ENCODE data around the gene BIN1. TPM values are rescaled to one million over a fixed set of nuclear protein-coding genes. Genes with fewer than 3 reads are reported as not detected.
"Not testable (repeated sequence)": the region's sequence is repeated elsewhere in the genome, so short reads cannot be mapped to it uniquely, and the experiment has no call there.

The BIN1 gene
- polyA plus RNA-seq, 1 of the 3 experiments (the other 2 are of a cell fraction): 40.3 TPM

GRCh38 chr2:127121353-127121752 lies 14.4 kb upstream of the BIN1 start:
- H3K9me2 ChIP-seq: no peaks in the 10 kb centered on the region
- no peaks in the 10 kb centered on the region for H3K27me3 ChIP-seq (ENCODE audit: insufficient read depth)
- H3K27ac ChIP-seq (ENCODE audit: low read depth in 2 of 2, low read length in 1 of 2): no peak overlapping the region
- no peaks in the 10 kb centered on the region for H3K79me2 ChIP-seq (ENCODE audit: insufficient read depth)
- no peak overlapping the region for H3K4me3 ChIP-seq (ENCODE audit: low read depth in 2 of 2, low read length in 1 of 2)
- TF ChIP-seq SIN3A (IDR thresholded peaks at IDR 0.05; ENCODE audit: borderline replicate concordance, low read depth, low read length) (no peak), MAX (IDR thresholded peaks at IDR 0.05; ENCODE audit: low read depth) (no peak), RFX5 (IDR thresholded peaks at IDR 0.05; ENCODE audit: low read length) (no peak), EZH2phosphoT487 (IDR thresholded peaks at IDR 0.05; ENCODE audit: borderline replicate concordance, low read depth) (no peak), TAF1 (IDR thresholded peaks at IDR 0.05; ENCODE audit: borderline replicate concordance, low read depth, low read length) (no peak), ELF1 (IDR thresholded peaks at IDR 0.05) (no peak), USF1 (IDR thresholded peaks at IDR 0.05; ENCODE audit: borderline replicate concordance, low read depth) (no peak), JUND (IDR thresholded peaks at IDR 0.05) (no peak), POLR2AphosphoS5 (IDR thresholded peaks at IDR 0.05; ENCODE audit: low read depth, low read length) (no peak), ZBTB33 (IDR thresholded peaks at IDR 0.05; ENCODE audit: borderline replicate concordance, low read depth) (no peak), RCOR1 (IDR thresholded peaks at IDR 0.05; ENCODE audit: low read length) (no peak), YY1 (IDR thresholded peaks at IDR 0.05; ENCODE audit: low read depth) (no peak)
- ChIA-PET POLR2A (no interaction called here), CTCF (interaction anchor here (1.2 to 1.7 kb wide), 2 partner anchors 54 to 65 kb away, joined by 3 to 4 read pairs; no protein-coding TSS in a partner anchor)
- H3K4me1 ChIP-seq (ENCODE audit: control insufficient read depth in 1 of 2, insufficient read depth in 2 of 2, low read depth in 1 of 2, low read length in 1 of 2): no peaks in the 10 kb centered on the region
- no peak overlapping the region for H3K9ac ChIP-seq
- no peak for DNase-seq
- H2AFZ ChIP-seq (ENCODE audit: low read depth): no peak overlapping the region
- H4K20me1 ChIP-seq (ENCODE audit: insufficient read depth): no peaks in the 10 kb centered on the region
- H3K4me2 ChIP-seq: no peak overlapping the region
- H3K9me3 ChIP-seq: no peaks in the 10 kb centered on the region
- H3K36me3 ChIP-seq (replicated peaks in 1 of 2; ENCODE audit: control insufficient read depth in 1 of 2, insufficient read depth in 2 of 2, low read length in 1 of 2): no peaks in the 10 kb centered on the region
- 60% methylated on average over 1 of the region's 1 CpG for WGBS (ENCODE audit: low lambda C conversion rate)
- no peaks in the 10 kb centered on the region for H3F3A ChIP-seq (replicated peaks; ENCODE audit: insufficient read depth)

DNA sequence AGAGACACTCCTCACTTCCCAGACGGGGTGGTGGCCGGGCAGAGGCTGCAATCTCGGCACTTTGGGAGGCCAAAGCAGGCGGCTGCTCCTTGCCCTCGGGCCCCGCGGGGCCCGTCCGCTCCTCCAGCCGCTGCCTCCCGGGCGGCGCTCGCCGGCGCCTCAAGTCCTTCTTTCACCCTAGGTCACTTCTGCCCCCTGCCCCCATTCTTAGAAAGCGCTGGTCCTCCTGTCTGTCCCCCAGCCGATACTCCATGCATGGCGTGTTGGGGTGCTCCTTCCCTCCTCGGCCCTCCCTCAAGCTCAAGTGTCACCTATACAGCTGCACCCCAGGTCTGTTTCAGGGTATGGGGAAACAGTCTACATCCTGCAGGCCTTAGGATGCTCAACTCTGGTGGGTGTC lies 13.5 kb upstream of the BIN1 start:
- H3K79me2 ChIP-seq (ENCODE audit: insufficient read depth); H3K27me3 ChIP-seq (ENCODE audit: insufficient read depth); POLR2A ChIA-PET; H3K27ac ChIP-seq (ENCODE audit: low read depth in 2 of 2, low read length in 1 of 2); H2AFZ ChIP-seq (ENCODE audit: low read depth); H4K20me1 ChIP-seq (ENCODE audit: insufficient read depth); H3K4me1 ChIP-seq (ENCODE audit: control insufficient read depth in 1 of 2, insufficient read depth in 2 of 2, low read depth in 1 of 2, low read length in 1 of 2); H3K4me3 ChIP-seq (ENCODE audit: low read depth in 2 of 2, low read length in 1 of 2); H3K4me2 ChIP-seq; H3F3A ChIP-seq (replicated peaks; ENCODE audit: insufficient read depth); DNase-seq; H3K9me3 ChIP-seq; H3K9me2 ChIP-seq; H3K9ac ChIP-seq; H3K36me3 ChIP-seq (replicated peaks in 1 of 2; ENCODE audit: control insufficient read depth in 1 of 2, insufficient read depth in 2 of 2, low read length in 1 of 2): not testable (repeated sequence)
- CTCF ChIA-PET: interaction anchor here (1.7 kb wide), 1 partner anchor 66 kb away, joined by 3 read pairs; no protein-coding TSS in a partner anchor
- WGBS (ENCODE audit: low lambda C conversion rate): 90% methylated on average over 17 of the region's 20 CpGs
